HG03432 (cell line): ENCODE measurements around the gene HRNR.
"Not testable (repeated sequence)": the region's sequence is repeated elsewhere in the genome, so short reads cannot be mapped to it uniquely, and the experiment has no call there.

Source experiments
- ATAC-seq: cut with Tn5 transposase; IDR thresholded peaks from one replicate; pipeline ENCODE4 v1.9.1; 2021; ENCODE audit warnings: mild to moderate bottlenecking, moderate library complexity; ENCODE audit not compliant: unreplicated experiment

The HRNR gene

GRCh38 chr1:152224093-152224492, at the start of gene HRNR:
HRNR (minus strand) TSS chr1:152224193; CDS start chr1:152223253, 940 bp downstream.
- no peak for ATAC-seq

DNA sequence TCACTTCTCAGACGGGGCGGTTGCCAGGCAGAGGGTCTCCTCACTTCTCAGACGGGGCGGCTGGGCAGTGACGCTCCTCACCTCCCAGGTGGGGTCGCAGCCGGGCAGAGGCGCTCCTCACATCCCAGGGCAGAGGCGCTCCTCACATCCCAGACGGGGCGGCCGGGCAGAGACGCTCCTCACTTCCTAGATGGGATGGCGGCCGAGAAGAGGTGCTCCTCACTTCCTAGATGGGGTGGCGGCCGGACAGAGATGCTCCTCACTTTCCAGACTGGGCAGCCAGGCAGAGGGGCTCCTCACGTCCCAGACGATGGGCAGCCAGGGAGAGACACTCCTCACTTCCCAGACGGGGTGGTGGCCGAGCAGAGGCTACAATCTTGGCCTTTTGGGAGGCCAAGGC, 32.4 kb upstream of the HRNR start:
- ATAC-seq = not testable (repeated sequence)

- no peak for ATAC-seq
Observed at GRCh38 chr1:152252157-152252556, 28.2 kb upstream of the HRNR start.

- ATAC-seq = no peak
Observed at GRCh38 chr1:152251391-152251790, 27.4 kb upstream of the HRNR start.

GRCh38 chr1:152247316-152247715, 23.3 kb upstream of the HRNR start:
- ATAC-seq = no peak

- ATAC-seq = no peak
Observed at GRCh38 chr1:152244576-152245273, 20.7 kb upstream of the HRNR start.

DNA sequence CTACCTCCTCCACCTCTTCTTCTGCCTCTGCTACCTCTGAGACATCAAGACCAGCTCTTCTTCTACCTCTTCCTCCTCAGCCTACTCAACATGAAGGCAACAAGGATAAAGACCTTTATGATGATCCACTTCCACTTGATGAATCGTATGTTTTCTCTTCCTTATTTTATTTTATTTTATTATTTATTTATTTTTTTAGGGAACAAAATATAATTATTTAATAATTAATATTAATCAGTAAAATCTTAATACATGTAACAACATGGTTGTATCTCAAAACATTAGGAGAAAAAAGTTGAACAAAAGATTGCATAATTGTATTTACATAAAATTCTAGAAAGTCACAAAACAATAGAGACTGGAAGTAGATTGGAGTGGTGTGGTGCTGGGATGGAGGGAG, 13.1 kb upstream of the HRNR start:
- no peak for ATAC-seq

- ATAC-seq = no peak
Observed at GRCh38 chr1:152228831-152229230, 4.8 kb upstream of the HRNR start.

DNA sequence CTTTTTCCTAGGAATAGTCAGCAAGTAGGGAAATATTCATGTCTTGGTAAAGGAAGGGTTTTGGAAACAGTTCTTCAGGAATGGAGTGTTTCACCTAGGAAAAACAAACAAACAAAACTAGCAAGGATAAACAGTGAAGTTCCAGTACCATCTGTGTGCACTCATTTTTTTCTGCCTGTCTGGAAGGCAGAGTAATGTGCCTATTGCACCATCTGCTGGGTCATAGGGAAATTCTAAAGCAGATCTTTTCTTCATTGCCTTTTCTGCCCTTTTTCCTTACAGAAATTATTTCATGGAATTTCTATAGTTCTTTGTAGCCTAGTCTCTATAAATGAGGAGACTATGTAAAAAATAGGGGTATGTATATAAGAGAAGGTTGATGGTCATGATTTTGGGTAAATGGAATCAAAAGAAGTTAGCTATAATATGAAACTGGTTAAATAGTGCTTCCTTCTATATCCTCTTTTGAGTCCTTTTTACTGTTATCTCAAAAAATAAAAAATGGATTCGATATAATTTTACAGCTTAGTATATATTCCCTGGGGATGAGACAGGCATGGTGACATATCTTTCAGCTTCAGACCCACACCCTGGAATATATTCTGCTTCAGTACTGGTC, 3.4 kb upstream of the HRNR start:
- no peak for ATAC-seq

GRCh38 chr1:152225678-152226077, 1.7 kb upstream of the HRNR start:
- no peak for ATAC-seq

GRCh38 chr1:152220166-152221163, 3.5 kb downstream of the HRNR start:
- ATAC-seq = no peak

DNA sequence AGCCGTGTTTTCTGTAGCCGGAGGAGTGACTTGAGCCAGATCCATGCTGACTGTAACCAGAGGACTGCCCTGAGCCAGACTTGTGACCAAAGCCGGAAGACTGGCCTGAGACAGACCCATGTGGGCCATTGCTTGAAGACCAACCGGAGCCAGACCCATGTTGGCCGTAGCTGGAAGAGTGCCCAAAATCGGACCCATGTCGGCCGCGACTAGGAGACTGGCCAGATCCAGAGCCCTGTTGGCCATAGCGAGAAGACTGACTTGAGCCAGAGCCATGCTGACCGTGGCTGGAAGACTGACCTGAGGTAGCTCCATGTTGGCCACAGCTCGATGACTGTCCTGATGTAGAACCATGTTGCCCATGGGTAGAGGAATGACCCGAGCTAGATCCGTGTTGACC, 4.6 kb downstream of the HRNR start:
- not testable (repeated sequence) for ATAC-seq

GRCh38 chr1:152218762-152219436, 5.1 kb downstream of the HRNR start:
- no peak for ATAC-seq

DNA sequence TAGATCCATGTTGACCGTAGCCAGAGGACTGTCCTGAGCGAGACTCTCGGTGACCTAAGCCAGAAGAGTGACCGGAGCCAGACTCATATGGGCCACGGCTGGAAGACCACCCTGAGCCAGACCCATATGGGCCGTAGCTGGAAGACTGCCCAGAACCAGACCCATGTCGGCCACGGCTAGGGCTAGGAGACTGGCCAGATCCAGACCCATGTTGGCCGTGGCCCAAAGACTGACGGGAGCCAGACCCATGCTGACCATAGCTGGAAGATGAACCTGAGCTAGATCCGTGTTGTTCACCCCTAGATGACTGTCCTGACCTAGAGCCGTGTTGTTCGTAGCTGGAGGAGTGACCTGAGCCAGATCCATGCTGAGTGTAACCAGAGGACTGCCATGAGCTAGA, 8.4 kb downstream of the HRNR start:
- not testable (repeated sequence) for ATAC-seq

DNA sequence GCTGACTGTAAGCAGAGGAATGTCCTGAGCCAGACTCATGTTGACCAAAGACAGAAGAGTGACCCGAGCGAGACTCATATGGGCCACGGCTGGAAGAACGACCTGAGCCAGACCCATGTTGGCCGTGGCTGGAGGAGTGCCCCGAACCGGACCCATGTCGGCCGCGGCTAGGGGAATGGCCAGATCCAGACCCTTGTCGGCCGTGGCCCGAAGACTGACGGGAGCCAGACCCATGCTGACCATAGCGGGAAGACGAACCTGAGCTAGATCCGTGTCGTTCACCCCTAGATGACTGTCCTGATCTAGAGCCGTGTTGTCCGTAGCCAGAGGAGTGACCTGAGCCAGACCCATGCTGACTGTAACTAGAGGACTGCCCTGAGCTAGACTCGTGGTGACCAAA, 9.1 kb downstream of the HRNR start:
- not testable (repeated sequence) for ATAC-seq

- ATAC-seq = no peak
Observed at GRCh38 chr1:152198982-152199381, 25.0 kb downstream of the HRNR start.

DNA sequence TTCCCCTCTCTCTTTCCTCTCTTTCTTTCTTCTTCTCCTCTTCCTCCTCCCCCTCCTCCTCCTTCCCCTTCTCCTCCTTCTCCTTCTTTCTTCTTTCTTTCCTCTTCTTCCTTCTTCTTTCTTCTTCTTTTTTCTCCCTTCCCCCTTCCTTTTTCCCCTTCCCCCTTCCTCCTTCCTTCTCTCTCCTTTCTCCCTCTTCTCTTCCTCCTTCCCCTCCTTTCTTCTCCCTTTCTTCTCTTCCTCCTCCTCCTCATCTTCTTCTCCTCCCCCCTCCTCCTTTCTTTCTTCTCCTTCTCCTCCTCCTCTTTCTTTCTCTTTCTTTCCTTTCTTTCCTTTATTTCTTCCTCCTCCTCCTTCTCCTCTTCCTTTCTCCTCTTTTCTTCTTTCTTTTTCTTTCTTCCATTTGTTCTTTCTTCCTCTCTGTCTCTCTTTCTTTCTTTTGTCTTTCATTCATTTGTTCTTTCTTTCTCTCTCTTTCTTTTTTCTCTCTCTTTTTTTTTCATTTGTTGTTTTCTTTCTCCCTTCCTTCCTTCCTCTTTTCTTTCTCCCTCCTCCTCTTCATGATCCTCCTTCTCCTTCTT, 26.5 kb downstream of the HRNR start:
- ATAC-seq = no peak

DNA sequence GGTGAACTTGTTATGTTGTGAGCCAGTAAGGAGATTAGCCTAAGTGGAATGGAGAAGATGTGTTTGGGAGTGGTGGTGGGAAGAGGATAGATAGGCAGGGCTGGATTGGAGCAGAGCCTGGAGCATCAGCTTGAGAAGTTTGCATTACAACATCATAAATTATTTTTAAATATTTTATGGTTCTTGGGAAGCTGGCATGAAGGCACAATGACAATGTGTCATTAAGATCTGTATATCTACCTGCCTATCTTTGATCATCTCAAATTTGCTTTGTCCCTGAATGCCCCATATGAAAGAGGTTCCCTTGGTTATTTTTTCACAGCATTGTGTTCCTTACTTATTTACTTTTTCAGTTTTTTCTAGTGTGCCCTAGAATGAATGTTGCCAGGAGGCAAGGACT, 32.3 kb downstream of the HRNR start:
- no peak for ATAC-seq

GRCh38 chr1:152191260-152191659, 32.7 kb downstream of the HRNR start:
- no peak for ATAC-seq

- no peak for ATAC-seq
Observed at GRCh38 chr1:152190589-152190988, 33.4 kb downstream of the HRNR start.
